DOHH2 (cell line): ENCODE measurements around the gene L1CAM.

ENCODE experiments used
- H3F3A ChIP-seq: fragments of 200-600 bp; sonication (generic), shearing (Covaris generic); 2 replicates; pipeline ENCODE4 v1.6.0; 2016; ENCODE audit warnings: antibody characterized with exemption, mild to moderate bottlenecking; ENCODE audit not compliant: control insufficient read depth, insufficient read depth
- H3K27ac ChIP-seq: fragments of 200-600 bp; sonication (generic); 2 replicates; pipeline ENCODE4 v1.5.1; 2014; ENCODE audit warnings: low read depth, mild to moderate bottlenecking, low read length, moderate library complexity
- H3K27me3 ChIP-seq: fragments of 200-600 bp; sonication (generic); 2 replicates; pipeline ENCODE4 v1.6.1; 2014; ENCODE audit warnings: mild to moderate bottlenecking, low read length, mixed read lengths; ENCODE audit not compliant: control insufficient read depth
- H3K36me3 ChIP-seq: fragments of 200-600 bp; sonication (generic); 2 replicates; pipeline ENCODE4 v1.6.1; 2014; ENCODE audit warnings: mild to moderate bottlenecking, low read length, moderate library complexity, mixed read lengths; ENCODE audit not compliant: control insufficient read depth
- H3K4me1 ChIP-seq: fragments of 200-600 bp; sonication (generic); 2 replicates; pipeline ENCODE4 v1.6.1; 2014; ENCODE audit warnings: mild to moderate bottlenecking, low read length, mixed read lengths; ENCODE audit not compliant: control insufficient read depth
- H3K4me2 ChIP-seq: fragments of 200-600 bp; sonication (generic); 2 replicates; pipeline ENCODE4 v1.6.0; 2014; ENCODE audit warnings: mild to moderate bottlenecking, low read length, moderate library complexity
- H3K4me3 ChIP-seq: fragments of 200-600 bp; sonication (generic); 2 replicates; pipeline ENCODE4 v1.5.1; 2014; ENCODE audit warnings: mild to moderate bottlenecking, low read length, mixed read lengths
- H3K79me2 ChIP-seq: fragments of 200-600 bp; sonication (generic); 2 replicates; pipeline ENCODE4 v1.6.1; 2014; ENCODE audit warnings: mild to moderate bottlenecking, low read length, mixed read lengths; ENCODE audit not compliant: control insufficient read depth
- H3K9me2 ChIP-seq: fragments of 200-600 bp; sonication (generic); replicated peaks from 2 replicates; pipeline ENCODE4 v1.6.1; 2014; ENCODE audit warnings: mild to moderate bottlenecking, low read length, mixed read lengths; ENCODE audit not compliant: control insufficient read depth
- H3K9me3 ChIP-seq: fragments of 200-600 bp; sonication (generic); 2 replicates; pipeline ENCODE4 v1.6.1; 2014; ENCODE audit warnings: antibody characterized with exemption, low read length, mixed read lengths; ENCODE audit not compliant: control insufficient read depth, insufficient read depth
- H4K20me1 ChIP-seq: fragments of 200-600 bp; sonication (generic); 2 replicates; pipeline ENCODE4 v1.6.0; 2014; ENCODE audit warnings: low read depth, mild to moderate bottlenecking, antibody characterized with exemption, low read length, moderate library complexity; ENCODE audit not compliant: control insufficient read depth, insufficient read depth
- EZH2phosphoT487 ChIP-seq: fragments of 200-600 bp; sonication (generic); IDR thresholded peaks from 2 replicates; pipeline ENCODE4 v1.6.1; 2017; ENCODE audit warnings: borderline replicate concordance, mild to moderate bottlenecking, antibody characterized with exemption, low read length, moderate library complexity, mixed read lengths
- TF ChIP-seq, protein P1 (sequence below): fragments of 200-600 bp; sonication (generic); IDR thresholded peaks from one replicate; pipeline ENCODE4 v1.5.1; 2014; ENCODE audit warnings: antibody characterized with exemption, mild to moderate bottlenecking, low read depth, low read length; ENCODE audit not compliant: poor library complexity, severe bottlenecking

L1CAM gene

DNA sequence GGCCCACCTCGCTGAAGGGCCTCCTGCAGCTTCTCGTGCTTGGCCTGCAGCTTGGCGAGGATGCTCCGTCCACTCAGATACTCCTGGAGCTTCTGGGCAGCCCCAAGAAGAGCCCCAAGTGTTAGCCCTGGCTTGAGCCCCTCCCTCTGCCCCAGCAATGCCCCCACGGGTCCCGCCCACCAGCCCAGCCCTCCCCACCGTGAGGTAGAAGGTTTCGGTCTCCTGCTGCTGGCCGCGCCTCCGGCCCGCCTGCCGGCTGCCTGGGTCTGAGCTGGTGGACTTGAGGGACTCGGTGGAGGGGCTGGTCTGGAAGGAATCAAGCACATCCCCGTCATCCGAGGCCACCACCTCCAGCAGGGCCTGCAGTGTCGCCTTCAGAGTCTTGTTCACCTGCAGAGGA is 27.2 kb upstream of the L1CAM start:
- Histone ChIP-seq H3K4me1 (no peaks in the 10 kb centered on the region), H3K4me2 (no peak overlapping the region), H3F3A (no peaks in the 10 kb centered on the region), H3K79me2 (no peaks in the 10 kb centered on the region), H4K20me1 (no peaks in the 10 kb centered on the region), H3K9me2 (no peaks in the 10 kb centered on the region), H3K9me3 (no peaks in the 10 kb centered on the region), H3K4me3 (no peak overlapping the region), H3K36me3 (peaks cover 17% of the 10 kb centered on the region), H3K27ac (no peak overlapping the region), H3K27me3 (no peaks in the 10 kb centered on the region)
- TF ChIP-seq, protein P1, sequence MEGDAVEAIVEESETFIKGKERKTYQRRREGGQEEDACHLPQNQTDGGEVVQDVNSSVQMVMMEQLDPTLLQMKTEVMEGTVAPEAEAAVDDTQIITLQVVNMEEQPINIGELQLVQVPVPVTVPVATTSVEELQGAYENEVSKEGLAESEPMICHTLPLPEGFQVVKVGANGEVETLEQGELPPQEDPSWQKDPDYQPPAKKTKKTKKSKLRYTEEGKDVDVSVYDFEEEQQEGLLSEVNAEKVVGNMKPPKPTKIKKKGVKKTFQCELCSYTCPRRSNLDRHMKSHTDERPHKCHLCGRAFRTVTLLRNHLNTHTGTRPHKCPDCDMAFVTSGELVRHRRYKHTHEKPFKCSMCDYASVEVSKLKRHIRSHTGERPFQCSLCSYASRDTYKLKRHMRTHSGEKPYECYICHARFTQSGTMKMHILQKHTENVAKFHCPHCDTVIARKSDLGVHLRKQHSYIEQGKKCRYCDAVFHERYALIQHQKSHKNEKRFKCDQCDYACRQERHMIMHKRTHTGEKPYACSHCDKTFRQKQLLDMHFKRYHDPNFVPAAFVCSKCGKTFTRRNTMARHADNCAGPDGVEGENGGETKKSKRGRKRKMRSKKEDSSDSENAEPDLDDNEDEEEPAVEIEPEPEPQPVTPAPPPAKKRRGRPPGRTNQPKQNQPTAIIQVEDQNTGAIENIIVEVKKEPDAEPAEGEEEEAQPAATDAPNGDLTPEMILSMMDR = no peak
- no peak for TF ChIP-seq EZH2phosphoT487

DNA sequence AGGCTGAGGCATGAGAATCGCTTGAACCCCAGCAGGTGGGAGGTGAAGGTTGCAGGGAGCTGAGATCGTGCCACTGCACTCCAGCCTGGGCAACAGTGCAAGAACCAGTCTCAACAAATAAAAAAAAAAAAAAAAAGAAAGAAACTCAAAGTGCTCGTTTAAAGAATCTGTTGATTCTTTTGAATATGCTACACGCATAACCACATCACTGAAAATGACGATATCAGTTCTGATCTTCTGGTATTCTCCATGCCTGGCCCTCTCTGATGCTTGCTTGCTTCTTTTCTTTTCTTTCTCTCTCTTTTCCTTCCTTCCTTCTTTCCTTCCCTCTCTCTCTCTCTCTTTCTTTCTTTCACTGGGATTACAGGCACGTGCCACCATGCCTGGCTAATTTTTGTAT is 25.8 kb upstream of the L1CAM start:
- H3K27ac ChIP-seq = no peak overlapping the region
- H3K79me2 ChIP-seq = no peaks in the 10 kb centered on the region
- H3K27me3 ChIP-seq = no peaks in the 10 kb centered on the region
- no peaks in the 10 kb centered on the region for H4K20me1 ChIP-seq
- H3K4me3 ChIP-seq = no peak overlapping the region
- no peak overlapping the region for H3K4me2 ChIP-seq
- no peaks in the 10 kb centered on the region for H3K4me1 ChIP-seq
- peaks cover 10% of the 10 kb centered on the region for H3K36me3 ChIP-seq
- TF ChIP-seq, protein P1 = no peak
- TF ChIP-seq EZH2phosphoT487 = no peak
- H3K9me2 ChIP-seq = no peaks in the 10 kb centered on the region
- H3K9me3 ChIP-seq = no peaks in the 10 kb centered on the region
- H3F3A ChIP-seq = no peaks in the 10 kb centered on the region; the same call in 1 of the 2 replicates

DNA sequence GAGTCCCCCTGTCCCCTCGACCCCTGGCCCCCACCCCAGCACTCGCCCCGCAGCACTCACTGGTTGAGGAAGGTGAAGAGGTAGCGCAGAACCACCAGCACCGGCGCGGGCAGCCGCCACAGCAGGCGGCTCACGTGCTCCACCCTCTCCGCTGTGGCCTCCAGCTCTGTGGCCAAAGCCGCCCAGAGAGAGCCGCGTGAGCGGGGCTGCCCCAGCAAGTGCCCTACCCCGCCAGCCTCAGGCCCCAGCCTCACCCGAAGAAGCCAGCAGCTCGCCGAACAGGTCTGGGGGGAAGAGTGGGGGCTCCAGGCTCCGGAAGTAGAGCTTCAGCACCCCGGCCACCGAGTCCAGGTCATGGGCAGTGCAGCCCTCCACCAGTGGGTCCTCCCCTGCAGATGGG is 24.5 kb upstream of the L1CAM start:
- no peaks in the 10 kb centered on the region; the same call in 1 of the 2 replicates for H3F3A ChIP-seq
- H3K36me3 ChIP-seq = peaks cover 5% of the 10 kb centered on the region

More for the DNA sequence above, 24.5 kb upstream of the L1CAM start:
- Histone ChIP-seq H3K4me3 (no peak overlapping the region), H3K4me1 (no peaks in the 10 kb centered on the region), H3K9me3 (no peaks in the 10 kb centered on the region), H3K27me3 (no peaks in the 10 kb centered on the region), H4K20me1 (no peaks in the 10 kb centered on the region), H3K4me2 (no peak overlapping the region), H3K79me2 (no peaks in the 10 kb centered on the region), H3K9me2 (no peaks in the 10 kb centered on the region), H3K27ac (no peak overlapping the region)
- no peak for TF ChIP-seq EZH2phosphoT487
- TF ChIP-seq, protein P1 = no peak
